DMS114 treated with DMSO at 0.1 percent for 48 hours (cell line): ENCODE results near the gene PAM.

ENCODE experiments used
- DNase-seq: peaks from one replicate; lab custom pipeline; 2025; ENCODE audit not compliant: unreplicated experiment; lab: John Stamatoyannopoulos, UW

The PAM gene

DNA sequence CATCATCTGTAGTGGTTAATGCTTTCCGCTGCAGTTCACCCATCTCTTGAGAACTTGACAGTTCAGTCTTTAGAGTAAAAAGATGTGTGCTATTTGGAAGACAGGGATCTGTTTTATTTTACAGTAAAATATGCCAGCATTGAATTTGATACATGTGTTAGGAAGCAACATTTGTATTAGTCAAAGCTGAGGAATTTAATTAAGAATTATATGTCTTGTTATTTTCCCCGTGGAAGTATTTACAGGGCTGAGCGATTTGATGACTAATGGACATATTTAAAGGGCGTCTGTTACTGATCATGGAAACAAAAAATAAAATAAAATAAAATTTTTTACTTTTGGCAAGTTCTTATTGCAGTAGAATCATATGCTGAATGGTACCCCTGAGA lies 101.3 kb downstream of the PAM start:
- no peak for DNase-seq

DNA sequence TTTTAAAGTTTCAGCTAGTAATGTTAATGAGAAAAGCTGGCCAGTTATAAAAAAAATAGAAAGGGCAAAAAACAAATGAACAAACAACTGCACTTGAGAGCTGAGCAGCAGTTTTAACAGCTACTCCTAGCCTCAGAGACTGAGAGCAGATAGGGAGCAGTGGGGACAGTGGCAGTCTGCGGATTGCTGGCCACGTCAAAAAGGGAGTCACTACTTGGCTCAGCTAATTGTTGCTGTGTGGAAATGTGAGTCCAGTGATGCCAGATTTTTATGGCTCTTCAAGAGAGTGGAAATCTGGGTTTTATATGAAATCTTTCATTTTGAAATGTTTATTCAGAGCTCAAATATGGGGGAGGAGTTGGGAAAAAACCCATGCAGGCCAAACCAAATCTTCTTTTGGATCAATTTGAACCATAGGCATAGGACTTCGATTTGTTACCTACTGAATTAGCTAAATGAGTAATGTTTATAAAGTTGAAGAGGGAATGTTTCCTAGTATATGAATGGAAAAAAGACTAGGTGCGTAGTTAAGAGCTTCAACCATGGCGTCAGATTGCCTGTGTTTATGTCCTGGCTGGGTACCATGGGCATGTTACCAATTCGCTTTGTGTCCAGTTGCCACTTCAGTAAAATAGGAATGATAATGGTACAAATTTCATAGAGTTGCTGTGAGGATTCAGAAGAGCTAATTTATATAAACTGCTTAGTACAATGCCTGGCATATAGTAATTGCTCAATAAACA lies 102.1 kb downstream of the PAM start:
- DNase-seq: no peak

DNA sequence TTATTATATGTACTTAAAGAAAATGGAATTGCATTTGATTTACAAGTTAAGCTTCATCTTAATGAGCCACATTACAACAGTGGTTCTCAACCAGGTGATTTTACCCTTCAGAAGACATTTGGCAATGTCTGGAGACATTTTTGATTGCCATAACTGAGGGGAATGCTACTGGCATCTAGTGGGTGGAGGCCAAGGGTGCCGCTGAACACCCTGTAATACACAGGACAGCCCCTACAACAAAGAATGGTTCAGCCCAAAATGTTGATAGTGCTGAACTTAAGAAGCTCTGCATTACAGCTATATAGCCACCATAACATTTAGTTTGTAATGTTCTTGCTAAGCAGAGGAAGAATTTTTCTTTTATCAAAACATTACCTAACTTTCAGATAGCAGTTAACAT lies 103.1 kb downstream of the PAM start:
- DNase-seq: no peak

DNA sequence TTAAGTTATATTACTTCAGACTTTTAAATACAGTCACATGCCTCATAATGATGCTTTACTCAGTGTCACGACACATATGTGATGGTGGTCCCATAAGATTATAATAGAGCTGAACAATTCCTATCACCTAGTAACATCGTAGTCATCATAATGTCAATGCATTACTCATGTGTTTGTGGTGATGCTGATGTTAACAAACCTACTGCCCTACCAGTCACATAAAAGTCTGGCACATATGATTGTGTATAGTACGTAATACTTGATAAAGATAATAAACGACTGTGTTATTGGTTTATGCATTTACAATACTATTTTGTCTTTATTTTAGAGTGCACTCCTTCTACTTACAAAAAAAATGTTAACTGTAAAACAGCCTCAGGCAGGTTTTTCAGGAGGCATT lies 103.7 kb downstream of the PAM start:
- no peak for DNase-seq

DNA sequence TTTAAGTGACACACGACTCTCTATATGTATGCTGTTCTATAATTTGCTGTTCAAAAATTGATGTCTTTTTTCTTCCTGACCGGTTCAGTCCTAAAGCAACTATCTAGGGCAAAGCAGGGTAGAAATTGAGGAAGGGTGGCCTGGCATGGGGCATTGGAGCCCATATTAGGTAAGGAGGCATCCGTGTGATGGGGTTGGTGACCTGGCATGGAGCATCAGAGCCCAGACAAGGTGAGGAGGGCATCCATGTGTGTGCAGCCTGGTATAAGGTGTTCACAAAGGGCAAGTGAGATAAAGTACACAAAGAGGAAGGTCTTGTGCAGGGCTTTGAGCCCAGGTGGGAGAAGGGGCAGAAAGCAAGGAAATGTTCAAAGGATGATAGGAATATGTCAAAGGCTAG lies 104.9 kb downstream of the PAM start:
- no peak for DNase-seq

DNA sequence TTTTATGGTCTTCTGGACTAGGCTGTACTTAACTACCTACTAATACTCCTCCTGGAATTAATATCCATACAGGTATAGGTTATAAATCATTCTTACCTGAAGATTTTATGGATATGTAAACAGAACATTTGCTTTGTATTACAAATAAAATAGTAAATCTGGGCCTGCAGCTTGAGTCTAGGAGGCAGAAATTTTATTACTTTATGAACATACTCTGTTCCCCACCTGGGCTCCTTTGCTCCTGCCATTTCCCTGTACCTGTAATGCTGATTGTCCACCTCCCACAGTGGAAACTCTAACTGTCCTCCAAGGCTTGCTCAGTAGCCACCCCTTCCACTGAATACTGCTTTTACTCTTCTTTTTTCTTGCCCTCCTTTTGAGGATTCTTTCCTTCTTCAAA lies 108.0 kb downstream of the PAM start:
- no peak for DNase-seq

DNA sequence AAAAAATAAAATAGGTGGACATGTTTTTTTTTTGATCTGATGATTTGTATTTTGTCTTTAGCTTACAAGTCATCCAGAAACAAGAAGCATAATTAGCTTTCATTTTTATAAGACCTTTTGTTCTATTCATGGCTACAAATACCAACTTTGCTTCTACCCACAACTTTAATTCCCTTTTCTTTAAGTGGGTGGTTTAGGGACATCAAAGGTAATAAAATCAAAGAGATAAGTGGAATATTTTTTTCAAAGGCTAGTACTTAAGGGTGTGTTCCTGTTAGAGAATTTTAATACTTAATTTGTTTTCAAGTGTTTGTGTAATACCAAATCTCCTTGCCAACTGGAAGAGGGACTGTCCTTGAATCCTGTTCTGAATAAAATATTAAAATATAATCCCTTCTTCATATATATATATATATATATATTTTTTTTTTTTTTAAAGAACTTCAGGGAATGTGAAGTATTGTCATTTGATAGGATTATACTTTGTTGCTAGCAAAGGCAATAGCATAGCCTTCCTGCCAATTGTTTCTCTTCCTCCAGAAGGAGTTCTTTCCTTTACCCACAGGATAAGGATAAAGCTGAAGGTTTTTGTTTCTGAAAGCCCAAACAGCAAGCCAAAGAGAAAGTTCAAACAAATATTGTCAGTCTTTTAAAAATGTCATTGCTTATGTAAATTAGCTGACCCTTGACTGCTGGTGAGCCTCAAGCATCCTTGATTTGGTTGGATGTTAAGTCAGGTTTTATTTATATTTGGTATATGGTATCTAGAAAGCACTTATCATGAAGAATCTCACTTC lies 108.9 kb downstream of the PAM start:
- DNase-seq: no peak

DNA sequence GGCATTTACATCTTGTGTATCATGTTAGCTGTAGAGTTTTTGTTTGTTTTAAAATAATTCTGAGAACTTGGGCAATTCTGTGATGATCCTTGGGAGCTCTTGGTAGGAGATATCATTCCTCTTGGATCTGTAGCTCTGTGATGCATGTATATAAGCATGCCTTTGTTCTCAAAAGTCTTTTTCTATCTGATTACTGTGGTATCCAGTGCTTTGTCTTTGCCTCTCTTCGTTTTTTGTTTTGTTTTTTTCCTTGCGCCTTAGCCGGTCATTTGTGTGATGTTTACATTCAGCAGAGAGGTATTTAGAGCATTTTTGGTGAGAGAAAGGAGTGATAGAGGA lies 110.0 kb downstream of the PAM start:
- DNase-seq: no peak

DNA sequence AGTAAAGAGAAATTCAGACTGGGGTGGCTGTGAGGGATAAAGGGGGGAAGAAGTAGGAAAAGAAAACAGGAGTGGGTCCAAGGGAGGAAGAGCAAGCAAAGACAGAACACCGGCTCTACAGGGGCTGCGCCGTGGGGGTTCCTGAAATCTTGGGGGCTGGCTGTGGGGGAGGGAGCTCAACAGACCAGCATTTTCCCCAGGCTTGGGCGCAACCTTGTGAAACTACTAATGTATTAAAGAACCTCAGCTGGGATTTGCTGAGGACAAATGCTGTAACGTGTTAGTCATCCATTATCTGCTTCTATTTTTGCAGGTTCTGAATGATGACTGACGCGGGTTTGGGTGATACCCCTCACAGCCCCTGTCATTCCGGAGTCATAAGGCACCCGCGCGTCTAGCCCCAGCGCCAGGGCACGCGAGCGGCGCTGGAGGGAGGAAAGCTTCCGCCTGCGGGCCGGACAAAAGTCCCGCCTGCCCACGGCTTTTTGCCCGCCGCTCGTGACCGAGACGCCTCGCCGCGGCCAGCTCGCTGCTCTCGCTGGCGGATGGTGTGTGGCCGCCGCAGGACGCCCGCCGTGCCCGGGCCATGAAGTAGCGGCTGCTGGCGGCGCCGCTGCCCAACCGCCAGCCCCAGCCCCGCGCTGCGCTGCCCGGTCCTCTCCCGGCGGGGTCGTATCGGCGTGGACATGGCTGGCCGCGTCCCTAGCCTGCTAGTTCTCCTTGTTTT lies 110.6 kb downstream of the PAM start:
- no peak for DNase-seq

DNA sequence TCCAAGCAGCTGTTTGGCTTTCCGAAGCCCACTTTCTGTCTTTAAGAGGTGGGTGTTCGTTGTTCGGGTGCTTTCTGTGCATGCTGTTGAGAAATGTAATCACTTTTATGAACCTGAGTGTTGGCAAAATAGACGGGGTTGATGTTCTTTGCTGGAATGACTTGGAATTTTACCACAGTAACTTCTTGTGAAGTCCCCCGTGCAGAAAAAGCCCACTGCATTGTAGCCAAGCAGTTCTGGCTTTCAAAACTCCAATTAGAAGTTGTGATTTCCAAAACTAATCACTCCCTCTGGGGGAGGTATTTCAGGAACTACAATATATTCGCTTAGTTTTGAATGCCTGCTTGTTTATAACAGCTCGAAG lies 111.1 kb downstream of the PAM start:
- DNase-seq: peak; percentile 19

DNA sequence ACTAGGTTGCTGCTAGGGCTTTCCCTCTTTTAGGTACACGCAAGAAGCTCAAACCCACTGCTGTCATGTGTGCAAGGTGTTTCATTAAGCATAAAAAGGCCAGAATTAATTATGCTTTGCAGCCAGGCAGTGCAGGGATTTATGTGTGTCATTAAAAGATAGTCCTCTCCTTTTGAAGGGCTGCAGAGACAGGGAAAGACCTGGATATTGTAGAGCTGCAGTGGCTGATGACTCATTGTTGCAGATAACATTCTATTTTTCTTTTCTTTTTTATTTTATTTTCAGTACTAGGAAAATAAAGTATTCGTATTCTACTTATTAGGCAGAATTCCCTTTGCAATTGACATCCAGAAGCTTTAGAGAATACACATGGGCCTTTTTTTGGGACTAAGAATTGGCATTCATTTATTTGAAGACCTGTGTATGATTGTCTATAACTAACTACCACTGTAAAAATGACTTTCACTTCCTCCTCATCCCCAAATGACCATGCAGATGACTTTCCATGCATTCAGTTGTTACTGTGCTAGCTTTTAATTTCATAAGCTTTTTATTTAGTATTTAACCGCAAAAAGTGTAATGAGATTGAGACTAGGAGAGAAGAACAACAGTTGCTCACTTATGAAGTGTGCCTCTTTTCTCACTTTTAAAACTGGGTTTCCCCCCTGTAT lies 113.0 kb downstream of the PAM start:
- no peak for DNase-seq

DNA sequence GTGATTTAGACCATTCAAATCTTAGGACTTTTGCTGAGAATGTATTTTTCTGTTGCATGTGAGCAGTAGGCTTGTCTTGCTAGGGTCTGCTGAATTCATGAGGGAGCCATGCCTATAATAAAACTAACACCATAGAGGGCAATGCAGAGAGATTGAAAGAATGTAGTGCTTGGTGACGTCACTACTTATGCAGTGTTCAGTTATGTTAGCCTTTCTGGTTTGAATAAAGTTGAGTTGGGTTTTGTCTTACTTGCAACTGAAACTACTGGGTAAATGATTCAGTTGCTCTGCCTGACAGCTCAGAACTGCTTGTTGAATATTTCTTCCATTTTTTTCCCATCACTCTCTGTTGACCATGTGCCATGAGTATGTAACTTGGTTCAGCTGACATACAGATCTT lies 114.1 kb downstream of the PAM start:
- no peak for DNase-seq

DNA sequence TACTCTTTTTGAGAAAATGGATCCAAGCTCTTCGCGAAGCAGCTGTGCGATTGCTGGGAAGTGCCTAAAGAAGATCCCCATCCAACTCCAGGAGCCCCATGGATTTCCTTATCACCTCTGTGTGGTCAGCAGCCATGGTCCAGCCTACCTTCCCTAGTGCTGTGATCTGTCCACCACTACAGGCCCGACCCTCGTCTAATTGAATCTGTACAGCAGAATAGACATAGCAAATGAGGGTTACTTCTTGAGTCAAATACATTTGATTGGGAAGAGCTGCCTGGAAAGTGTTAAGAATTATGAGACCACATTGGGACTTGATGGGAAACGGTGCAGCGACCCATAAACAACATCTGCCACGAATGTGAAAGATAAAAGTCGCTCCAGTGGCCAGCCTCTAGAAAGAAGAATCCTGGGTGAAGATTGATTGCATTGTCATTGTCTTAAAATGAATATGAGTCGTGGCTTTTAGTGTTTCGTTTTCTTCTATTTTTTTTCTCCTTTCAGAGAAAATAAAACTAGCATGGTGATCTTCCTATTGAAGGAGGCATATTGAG lies 118.4 kb downstream of the PAM start:
- DNase-seq: no peak

DNA sequence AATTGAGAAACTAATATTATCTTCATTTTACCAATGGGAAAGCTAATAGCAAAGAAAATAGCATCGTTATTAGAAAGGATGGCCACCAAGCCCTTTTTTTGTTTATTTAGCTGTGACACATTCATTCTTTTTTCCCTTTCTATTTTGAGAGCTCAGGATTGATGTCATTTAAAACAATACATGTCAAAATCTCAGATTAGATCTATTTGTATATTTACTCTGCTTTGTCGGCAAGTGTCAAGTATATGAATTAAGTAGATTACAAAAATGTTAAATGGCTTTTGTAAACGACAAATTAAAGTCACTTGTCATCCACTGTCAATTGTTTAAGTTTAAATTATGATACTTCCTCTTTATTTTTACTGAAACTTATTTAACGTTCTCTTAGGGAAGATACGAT lies 118.9 kb downstream of the PAM start:
- no peak for DNase-seq

DNA sequence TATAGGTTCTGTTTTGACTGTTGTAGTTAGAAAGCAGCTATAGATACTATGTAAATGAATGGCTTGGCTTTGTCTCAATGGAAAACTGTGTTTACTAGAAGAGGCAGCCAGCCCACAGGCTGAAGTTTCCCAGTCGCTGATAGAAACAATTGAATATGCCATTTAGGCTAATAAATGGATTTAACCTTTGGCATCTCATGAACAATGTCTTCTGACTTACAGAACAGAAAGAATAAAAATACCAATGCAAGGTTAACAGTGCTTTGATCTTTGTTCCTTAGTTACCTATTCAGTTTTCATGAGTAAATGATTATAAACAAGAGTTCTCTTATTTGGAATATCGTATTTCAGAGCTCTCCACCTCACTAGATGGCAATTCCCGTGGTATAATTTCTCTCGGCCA lies 120.6 kb downstream of the PAM start:
- no peak for DNase-seq

DNA sequence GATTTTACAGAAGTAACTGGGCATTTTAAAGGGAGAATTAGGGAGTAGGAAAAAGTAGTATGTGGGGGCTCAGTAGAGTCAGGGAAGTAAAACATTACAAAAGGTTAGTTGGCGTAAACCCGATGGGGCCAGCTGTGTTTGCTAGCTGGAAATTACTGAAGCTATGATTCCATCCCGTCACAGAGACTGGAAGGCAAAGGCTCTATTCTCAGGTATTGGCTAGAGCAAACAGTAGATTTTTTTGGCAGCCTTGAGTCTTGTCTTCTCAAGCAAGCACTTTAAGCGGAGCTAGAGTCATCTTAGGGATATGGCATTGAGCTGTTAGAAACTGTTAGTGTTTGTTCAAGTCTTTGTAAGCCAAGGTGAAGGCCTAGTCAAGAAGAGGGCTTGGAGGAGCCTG lies 121.5 kb downstream of the PAM start:
- no peak for DNase-seq

DNA sequence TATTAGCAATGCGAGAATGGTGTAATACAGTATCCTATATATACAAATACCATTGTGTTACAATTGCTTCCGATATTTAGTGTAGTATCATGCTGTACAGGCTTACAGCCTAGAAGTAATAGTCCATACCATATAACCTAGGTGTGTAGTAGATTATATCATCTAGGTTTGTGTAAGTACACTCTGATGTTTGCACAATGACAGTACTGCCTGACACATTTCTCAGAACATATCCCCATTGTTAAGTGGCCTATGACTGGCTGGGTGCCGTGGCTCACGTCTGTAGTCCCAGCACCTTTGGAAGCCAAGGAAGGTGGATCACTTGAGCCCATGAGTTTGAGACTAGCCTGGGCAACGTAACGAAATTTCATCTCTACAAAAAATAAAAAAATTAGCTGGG lies 124.6 kb downstream of the PAM start:
- DNase-seq: no peak

DNA sequence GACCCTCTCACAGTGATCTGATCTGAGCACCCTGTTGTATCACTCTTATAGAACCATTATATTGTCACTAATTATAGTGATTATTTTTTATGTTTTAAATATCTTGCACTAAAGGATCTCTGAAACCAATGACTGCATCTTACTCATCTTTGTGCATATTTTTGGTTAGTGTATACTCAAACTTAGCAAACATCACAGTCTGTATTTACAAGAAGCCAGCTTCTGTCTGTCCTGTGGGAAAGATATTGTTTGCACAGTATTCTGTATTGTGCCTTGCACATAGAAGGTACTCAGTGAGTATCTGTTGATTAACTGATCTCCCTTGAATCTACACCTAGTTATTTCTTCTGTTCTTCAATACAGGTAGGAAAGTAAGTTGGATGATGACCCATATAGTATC lies 131.5 kb downstream of the PAM start:
- DNase-seq: no peak

DNA sequence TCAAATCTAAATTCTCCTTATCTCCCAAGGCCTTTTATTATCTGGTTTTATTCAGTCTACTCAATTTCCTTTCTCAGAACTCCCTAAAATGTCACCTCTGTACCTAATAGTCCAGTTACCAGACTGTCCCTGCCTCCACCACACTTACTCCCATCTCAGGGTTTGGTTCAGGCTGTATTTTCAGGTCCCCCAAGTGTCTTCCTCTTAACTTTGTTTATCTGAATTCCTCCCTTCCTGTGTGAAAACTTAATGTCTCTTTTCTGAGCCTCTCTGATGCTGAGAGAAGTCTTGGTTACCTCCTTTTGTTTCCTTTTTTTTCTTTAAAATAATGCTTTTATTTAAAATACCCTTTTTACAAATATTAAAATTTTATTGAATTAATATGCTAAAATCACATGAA lies 133.4 kb downstream of the PAM start:
- DNase-seq: no peak

DNA sequence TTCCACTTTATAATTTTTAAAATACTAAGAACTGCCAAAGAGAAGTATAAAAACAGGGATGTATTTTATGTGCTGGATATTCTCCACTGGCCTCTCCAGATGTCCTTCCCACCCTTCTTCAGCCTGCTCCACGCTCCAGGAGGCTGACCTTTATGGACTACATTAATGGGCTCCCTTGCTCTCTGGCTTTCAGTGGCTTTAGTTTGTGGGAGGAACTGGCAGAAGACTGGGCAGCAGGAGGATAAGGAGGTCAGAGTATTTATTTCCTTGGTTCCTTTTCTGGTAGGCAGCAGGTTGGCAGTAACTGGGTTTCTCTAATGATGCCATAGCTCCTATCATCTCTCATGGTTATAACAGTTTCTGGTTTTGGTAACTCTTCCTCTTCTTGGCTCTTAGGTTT lies 133.9 kb downstream of the PAM start:
- DNase-seq: no peak

DNA sequence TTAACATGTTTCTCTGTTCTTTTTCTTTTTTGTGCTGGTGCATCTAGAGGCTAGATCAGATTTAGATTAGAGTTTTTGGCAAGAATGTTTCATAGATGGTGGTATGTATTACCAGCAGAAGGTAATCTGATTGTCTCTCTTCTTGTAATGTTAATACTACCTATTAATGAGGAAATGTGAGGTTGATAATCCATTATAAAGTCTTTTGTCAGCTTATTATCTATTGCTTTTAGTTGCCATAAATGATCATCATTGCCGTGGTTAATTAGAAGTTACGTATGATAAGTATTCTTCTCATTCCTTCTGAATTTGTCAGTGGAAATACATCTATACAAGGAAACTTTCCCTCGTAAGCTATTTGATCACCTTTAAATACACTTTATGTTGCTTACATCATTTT lies 135.0 kb downstream of the PAM start:
- no peak for DNase-seq
